K562 (cell line): Measurements from ENCODE around the gene PLEKHA6. TPM values are rescaled to one million over a fixed set of nuclear protein-coding genes. Genes with fewer than 3 reads are reported as not detected.

ENCODE experiments used
- RAD21 ChIP-seq, 2 experiments: fragments of 250-450 bp in 1 of 2; fragments of 450-650 bp in 1 of 2; sonication (Bioruptor Pico) in 1 of 2; formaldehyde crosslinking in 1 of 2; IDR thresholded peaks in 1 of 2; conservative IDR thresholded peaks in 1 of 2; 2 replicates each; pipeline versions ENCODE4 v1.4.0 to v1.8.0; 2020 to 2022; ENCODE audit warnings: mild to moderate bottlenecking in 2 of 2, moderate library complexity in 1 of 2
- SIRT6 ChIP-seq: IDR thresholded peaks from one replicate; pipeline ENCODE4 v1.6.1; 2012; ENCODE audit warnings: low read depth, mild to moderate bottlenecking, control low read depth, inconsistent platforms, low read length, moderate library complexity
- ZBTB40 ChIP-seq, 2 experiments: fragments of 450-650 bp in 1 of 2; sonication (generic) in 1 of 2; formaldehyde crosslinking in 1 of 2; IDR thresholded peaks; 2 replicates each; pipeline versions ENCODE4 v1.7.1 to v1.9.0; 2016 to 2022; ENCODE audit warnings: inconsistent platforms in 1 of 2, mild to moderate bottlenecking in 1 of 2, missing genetic modification reagents in 1 of 2
- polyA plus RNA-seq, 8 experiments: library from polyadenylated mRNA; depleted of rRNA in 4 of 8; stranded (reverse) in 5 of 8; unstranded in 3 of 8; fragments of >200 nt; fragmentation: Nextera tagmentation in 2 of 8; fragmentation: Illumina TruSeq in 1 of 8; extraction: Ambion mirVana in 2 of 8; extraction: Trizol in 1 of 8; gene quantifications; 2 replicates each; pipeline versions ENCODE4 v1.2.1 to v1.2.3, GENCODE V29; 2011 to 2014; ENCODE audit warnings: inconsistent platforms in 1 of 8, missing spikeins in 1 of 8
- total RNA-seq, 7 experiments: library from RNA; depleted of rRNA in 6 of 7; stranded (reverse); fragments of >200 nt in 6 of 7; fragmentation: Illumina TruSeq in 2 of 7; extraction: Trizol in 2 of 7; gene quantifications; 2 replicates each; pipeline versions ENCODE4 v1.2.1 to v1.2.3, GENCODE V29; 2011 to 2021; ENCODE audit warnings: low replicate concordance in 1 of 7

PLEKHA6 gene
- total and polyA plus RNA-seq, 9 of the 15 experiments (the other 6 are each of a cell fraction or from before 2014, with no cell fraction given), result under 0.01 to 0.33 (median 0.01) TPM; not detected in 4

- no peak for TF ChIP-seq ZBTB40 (IDR thresholded peaks at IDR 0.05)
- TF ChIP-seq ZBTB40 (CRISPR knock-in tag; IDR thresholded peaks at IDR 0.05), result no peak
- TF ChIP-seq SIRT6, result no peak
- peak; percentile 60 to 71 for TF ChIP-seq RAD21 (CRISPR knock-in tag; conservative IDR thresholded peaks at IDR 0.05 in 1 of 2, IDR thresholded peaks at IDR 0.05 in 1 of 2)
These were observed at the start of gene PLEKHA6 (continued) for GRCh38 chr1:204359474-204360255.
